Sciatic nerve (tissue), 2 donors: ENCODE data around the gene NSUN7. TPM values are rescaled to one million over a fixed set of nuclear protein-coding genes. Genes with fewer than 3 reads are reported as not detected.
"Not testable (repeated sequence)": the region's sequence is repeated elsewhere in the genome, so short reads cannot be mapped to it uniquely, and the experiment has no call there.

Experiments
- ATAC-seq: fragments of 200-7000 bp; cut with Tn5 transposase; one replicate; pipeline ENCODE4 v1.9.1; 2020; ENCODE audit warnings: mild to moderate bottlenecking, moderate library complexity
- DNase-seq: peaks from one replicate; pipeline ENCODE4 v3.0.0-alpha.2; 2020; ENCODE audit warnings: low spot score
- intact Hi-C: fragments of 100-400 bp; cut with DNase I; formaldehyde crosslinking; loops from one replicate; pipeline ENCODE4 v1.14.2; 2022
- total RNA-seq: library from RNA; stranded (reverse); fragmentation: NEBNext Ultra II Directional; extraction: Animal tissue kit (Norgen Biotek cat#: 25700); gene quantifications from one replicate; pipeline ENCODE4 v1.2.1, GENCODE V29; 2021
- donor health status: DM: no; HTN: no; CAD: no.
- donor health status: DM: no; HTN: no; CAD: no.

NSUN7 gene
- total RNA-seq, 1 donor from 2014 or later: 1.2 TPM

DNA sequence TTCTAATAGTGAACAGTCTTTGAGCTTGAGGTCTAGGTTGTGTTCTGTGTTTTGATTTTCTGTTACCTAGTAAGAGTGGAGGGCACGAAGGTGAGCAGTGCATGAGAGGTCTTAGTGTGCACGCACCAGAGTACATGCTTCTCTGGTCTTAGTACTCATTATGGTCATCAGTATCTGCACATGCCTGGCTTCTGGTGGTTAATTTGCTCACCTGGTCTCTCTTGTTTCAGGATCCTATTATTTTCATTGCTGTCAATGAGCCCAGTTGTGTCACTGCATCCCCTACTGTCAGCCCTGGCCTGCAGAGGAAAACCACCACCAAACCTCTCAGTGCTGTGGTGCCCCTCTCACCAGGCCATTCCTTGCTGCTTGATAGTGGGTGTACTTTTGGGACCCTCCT lies 54.8 kb downstream of the NSUN7 start:
- intact Hi-C loops: no loop called here
- no peak for DNase-seq
- ATAC-seq: no peak

DNA sequence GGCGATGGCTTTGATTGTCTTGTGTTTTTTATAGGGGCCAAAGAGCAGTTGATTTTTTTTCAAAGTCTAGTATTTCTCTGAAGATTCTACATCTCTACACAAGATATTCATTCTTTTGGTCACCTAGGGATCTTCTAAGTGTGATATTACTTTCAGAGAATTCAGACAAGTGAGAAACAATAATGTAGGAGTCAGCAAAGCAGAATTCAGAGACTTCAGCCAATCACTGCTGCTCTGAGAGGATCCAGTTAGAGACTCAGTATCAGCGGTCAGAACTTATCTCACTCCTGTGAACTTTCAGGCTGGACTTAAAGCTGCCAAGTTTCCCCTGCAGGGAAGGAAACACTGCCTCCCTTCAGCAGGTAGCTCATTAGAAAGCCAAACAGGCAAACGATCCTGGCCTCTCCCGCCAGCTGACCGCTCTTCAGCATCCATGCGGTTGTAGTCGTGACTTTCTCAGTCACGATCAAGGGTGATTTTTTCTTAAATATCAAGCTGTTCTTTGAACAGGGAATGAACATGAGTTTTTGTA lies 59.2 kb downstream of the NSUN7 start:
- no peak for ATAC-seq
- intact Hi-C loops: no loop called here

DNA sequence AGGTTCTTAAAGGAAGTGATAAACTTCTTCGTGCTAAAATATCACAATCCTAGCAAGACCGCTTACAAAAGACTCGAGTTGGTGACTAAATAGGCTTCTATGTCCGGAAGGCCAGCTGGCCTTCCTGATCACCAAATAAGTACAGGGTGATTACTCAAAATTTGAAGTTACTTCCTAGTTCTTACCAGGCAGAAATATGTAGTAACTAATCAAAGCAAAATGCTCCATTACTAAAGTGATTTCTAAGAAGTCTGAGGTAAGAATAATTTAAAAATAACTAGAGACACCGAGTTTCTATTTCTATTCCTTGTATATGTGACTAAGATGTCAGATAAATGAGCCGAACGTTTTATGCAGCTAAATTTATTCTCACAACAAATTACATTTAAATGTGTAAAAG lies 62.2 kb downstream of the NSUN7 start:
- no peak for ATAC-seq
- DNase-seq: no peak
- intact Hi-C loops: no loop called here

More for the DNA sequence above, 59.2 kb downstream of the NSUN7 start:
- DNase-seq: no peak

DNA sequence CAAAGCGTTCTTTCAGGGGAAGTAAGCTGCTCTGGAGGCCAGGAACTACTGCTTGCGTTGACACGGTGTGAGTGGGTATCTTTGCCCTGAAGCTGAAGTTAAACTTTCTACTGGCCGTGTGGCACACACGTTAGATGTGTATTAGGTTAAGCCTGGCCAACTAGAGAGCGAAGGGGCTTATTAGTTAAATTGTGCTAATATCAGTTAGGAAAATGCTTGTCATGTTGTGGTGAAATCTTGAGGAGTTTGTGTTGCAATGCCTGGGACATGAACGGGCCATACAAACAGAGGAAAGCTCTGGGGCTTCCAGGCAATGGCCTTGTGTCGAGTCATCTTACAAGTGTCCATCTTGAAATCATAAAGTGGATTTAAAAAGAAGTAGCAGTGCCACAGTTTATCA lies 62.6 kb downstream of the NSUN7 start:
- intact Hi-C loops: no loop called here
- no peak for DNase-seq
- ATAC-seq: no peak

DNA sequence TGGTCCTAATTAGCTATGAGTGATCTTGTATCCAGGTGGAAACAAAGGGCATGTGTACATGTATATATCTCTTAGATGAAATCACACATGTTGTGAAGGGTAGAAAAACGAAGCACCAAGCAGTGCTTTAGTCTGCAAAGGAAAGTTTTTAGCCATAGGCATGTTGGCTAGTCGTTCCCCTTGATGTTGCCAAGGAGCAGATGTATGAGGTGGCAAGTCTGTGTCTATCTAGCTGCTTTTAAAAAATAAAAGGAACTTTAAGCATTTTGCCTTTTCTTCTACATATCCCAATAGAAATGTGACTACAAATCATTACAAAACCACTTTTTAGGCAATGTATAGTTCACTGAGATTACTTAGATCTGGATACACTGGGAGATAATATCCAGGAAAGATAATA lies 63.1 kb downstream of the NSUN7 start:
- intact Hi-C loops: no loop called here
- DNase-seq (no peak), ATAC-seq (no peak)

DNA sequence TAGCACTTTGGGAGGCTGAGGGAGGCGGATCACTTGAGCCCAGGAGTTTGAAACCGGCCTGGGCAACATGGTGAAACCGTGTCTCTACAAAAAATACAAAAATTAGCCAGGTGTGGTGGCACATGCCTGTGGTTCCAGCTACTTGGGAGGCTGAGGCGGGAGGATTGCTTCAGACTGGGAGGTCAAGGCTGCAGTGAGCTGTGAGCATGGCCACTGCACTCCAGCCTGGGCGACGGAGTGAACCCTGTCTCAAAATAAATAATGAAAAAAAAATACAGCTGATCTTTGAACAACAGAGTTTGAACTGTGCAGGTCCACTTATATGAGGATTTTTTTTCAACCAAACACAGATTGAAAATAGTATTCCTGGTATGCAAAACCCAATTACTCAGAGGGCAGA lies 67.4 kb downstream of the NSUN7 start:
- not testable (repeated sequence) for ATAC-seq, DNase-seq

DNA sequence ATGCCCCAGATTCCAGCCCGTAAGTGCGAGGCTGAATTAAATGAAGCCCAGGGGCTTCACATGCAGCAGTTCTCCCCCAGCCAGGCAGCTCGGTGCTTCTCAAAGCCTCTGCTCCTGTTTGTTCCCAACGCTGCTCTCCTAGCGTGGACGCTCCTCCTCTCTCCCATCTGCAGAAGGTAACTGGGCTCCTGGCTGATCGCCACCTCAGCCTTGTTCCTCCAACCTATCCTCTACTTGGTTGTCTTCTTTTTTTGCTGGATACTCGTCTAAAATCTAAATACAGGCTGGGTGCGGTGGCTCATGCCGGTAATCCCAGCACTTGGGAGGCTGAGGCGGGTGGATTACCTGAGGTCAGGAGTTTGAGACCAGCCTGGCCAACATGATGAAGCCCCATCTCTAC lies 70.3 kb downstream of the NSUN7 start:
- intact Hi-C loops: no loop called here
- no peak for DNase-seq
- ATAC-seq: no peak

More for the DNA sequence above, 67.4 kb downstream of the NSUN7 start:
- intact Hi-C loops: not testable (repeated sequence)

DNA sequence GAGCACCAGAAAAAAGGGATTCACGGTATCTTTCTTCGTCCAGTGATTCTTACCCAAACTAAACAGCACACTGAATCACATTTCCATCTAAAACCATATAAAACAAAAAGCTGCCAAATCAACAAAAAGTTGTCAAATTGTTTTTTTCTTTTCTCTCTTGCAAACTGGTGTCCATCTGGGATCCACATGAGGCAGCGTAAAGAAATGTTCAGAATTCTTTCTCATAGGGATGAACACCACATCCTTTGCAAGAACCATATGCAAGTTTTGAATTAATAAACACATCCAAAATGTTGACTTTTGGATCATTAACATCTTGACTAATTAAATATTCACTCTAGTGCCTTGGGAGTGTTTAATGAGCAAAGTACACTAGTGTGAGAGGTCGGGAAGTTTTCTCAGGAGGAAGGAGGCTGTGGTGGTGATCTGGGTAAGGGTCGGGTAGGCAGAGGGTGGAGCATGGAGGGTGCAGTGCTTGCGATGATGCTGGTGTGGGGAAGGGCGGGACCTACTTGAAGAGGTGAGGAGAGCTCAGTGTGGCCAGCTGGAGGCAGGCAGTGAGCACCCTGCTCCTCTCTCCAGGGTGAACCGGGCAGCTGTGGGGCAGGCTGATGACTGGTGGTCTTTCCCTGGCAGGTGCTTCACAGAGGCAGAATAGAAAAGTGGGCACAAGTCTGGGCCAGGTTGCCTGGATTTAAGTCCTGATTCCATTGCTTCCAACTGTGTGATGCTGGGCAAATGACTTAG lies 72.8 kb downstream of the NSUN7 start:
- intact Hi-C loops: no loop called here
- no peak for DNase-seq
- ATAC-seq: no peak

DNA sequence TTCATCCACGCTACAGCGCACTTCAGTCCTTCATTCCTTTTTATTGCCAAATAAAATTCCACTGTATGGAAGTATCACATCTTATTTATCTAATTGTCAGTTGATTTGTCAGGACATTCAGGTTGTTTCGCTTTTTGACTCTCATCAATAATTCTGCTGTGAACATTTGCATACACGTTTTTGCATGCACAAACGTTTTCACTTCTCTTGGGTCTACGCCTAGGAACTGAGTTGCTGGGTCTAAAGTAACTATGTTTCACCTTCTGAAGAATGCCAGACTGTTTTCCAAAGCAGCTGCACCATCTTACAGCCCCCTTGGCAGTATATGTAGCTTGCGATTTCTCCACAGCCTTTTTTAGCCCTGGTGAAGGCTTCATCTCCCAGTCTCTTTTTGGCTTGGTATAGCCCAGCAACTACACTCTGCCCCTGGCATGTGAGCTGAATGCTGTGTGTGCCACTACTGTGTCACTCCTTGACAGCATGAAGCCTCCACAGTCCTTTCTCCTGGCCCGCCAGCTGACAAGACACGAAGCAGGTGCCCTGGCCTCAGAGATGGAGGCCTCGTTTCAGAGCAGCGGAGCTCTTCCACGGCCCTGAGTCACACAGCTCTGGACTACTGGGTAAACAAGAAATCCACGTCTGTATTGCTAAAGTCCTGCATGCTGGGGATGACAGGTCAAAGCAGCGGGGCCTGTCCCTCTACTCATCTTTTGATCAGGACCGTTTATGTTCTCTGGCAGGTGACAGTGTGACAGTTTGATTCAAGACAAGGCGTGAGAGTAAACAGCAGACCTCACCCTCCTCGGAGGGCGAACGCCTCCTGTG lies 75.5 kb downstream of the NSUN7 start:
- no peak for DNase-seq
- no peak for ATAC-seq
- intact Hi-C loops: no loop called here

DNA sequence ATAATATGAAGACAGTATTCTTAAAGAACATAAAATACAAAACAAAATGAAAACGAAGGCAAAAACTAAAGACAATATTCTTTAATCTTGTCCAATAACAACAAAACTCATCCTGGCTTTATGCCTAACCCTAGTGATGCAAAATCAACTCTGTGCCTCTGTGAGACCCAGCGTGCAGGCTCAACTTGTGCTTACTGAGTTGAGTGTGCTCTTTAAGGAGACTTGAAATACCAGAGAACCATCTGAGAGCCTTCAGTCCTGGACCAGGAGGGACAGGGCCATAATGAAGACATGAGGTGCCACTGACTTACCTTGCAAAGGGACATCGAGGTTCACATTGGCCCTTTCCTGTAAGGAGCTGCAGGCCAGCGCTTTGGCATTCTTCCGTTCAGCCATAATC lies 77.1 kb downstream of the NSUN7 start:
- no peak for ATAC-seq
- no peak for DNase-seq
- intact Hi-C loops: no loop called here

DNA sequence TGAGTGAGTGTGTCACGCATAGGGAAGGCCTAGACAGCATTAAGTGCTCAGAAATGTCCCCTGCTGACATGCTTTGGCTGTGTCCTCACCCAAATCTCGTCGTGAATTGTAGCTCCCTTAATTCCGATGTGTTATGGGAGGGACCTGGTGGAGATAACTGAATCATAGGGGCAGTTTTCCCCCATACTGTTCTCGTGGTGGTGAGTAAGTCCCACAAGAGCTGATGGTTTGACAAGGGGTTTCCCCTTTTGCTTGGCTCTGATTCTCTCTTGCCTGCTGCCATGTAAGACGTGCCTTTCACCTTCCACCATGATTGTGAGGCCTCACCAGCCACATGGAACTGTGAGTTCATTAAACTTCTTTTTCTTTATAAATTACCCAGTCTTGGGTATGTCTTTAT lies 78.0 kb downstream of the NSUN7 start:
- intact Hi-C loops: no loop called here
- no peak for ATAC-seq
- no peak for DNase-seq

DNA sequence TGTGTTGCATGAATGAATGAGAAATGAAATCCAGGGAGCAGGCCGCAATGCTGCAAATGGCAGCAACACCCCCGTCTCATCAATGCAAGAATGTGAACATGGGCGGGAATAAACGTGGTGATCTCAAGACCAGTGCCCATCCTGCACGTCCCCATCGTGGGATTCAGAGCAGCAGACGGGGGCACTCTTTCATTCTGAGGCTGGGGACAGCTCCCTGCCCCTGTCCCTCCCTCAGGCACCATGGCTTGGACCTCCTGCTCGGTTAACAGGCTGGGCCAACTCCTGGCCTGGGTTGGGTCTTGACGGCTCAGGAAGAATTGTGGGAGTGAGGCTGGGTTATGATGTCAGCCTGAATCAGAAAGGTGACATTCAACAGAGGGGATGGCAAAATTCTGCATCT lies 78.9 kb downstream of the NSUN7 start:
- no peak for ATAC-seq
- intact Hi-C loops: no loop called here
- DNase-seq: no peak

DNA sequence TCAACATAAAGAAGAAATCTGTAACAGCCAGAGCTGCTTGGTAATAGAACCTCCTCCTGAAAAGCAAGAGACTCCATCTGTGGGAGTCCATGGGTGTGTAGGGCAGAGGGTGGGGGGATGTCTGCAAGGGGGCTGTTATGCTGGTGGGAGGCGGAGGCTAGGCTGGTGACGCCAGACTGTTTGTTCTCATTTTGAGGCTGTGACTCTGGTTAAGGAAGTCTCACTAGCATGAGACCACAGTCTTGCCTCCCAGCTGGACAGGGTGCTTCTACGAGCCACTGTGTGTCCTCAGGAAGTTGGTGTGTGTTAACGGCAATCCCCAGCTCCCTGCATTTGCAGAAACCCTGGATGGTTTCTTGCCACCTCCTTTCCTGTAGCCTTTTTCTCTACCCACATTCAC lies 79.8 kb downstream of the NSUN7 start:
- ATAC-seq (peak; percentile 38), DNase-seq (no peak)
- intact Hi-C loops: no loop called here

DNA sequence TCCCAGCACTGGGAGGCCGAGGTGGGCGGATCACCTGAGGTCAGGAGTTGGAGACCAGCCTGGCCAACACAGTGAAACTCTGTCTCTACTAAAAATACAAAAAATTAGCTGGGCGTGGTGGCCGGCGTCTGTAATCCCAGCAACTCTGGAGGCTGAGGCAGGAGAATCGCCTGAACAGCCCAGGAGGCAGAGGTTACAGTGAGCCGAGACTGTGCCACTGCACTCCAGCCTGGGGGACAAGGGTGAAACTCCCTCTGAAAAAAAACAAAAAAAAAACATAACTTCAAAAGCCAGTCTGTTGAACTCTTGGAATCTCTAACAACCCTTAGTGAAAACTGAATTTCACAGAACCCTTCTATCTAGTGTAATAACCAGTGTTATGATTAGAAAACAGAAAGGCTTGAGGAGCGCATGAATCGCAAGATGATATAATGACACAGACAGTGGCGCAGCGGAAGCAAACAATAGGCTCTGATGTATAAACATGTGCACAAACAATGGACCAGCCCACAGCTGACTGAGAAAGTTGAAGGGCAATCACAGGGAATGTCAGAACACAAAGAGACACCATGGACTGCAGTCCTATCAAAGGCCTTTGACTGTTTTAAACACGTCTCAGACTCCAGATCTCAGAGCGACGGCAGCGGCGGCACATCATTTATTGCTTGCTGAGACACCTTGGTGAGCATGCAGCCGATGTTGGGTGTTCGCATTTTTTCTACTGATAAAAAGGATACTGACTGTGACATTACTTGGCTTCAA lies 81.6 kb downstream of the NSUN7 start:
- intact Hi-C loops: no loop called here
- ATAC-seq (no peak), DNase-seq (no peak)

DNA sequence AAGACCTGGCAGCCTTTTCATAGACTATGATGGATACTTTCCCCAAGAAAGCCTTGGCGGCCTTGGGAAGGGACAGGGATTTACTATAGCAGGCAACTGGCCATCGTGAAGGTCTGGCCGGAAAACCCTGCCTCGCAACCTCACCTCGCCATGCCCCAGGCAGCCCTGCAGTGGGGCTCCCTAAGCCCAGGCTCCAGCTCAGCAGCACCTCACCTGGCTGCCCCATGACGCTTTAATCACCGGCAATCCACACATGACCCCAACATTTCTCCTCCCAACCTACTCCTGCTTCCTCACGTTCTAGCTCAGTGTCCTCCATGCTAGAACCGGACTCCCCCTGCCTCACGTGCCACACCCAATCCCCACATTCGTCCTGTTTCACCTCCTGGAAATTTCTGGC lies 82.4 kb downstream of the NSUN7 start:
- DNase-seq (no peak), ATAC-seq (no peak)
- intact Hi-C loops: no loop called here

DNA sequence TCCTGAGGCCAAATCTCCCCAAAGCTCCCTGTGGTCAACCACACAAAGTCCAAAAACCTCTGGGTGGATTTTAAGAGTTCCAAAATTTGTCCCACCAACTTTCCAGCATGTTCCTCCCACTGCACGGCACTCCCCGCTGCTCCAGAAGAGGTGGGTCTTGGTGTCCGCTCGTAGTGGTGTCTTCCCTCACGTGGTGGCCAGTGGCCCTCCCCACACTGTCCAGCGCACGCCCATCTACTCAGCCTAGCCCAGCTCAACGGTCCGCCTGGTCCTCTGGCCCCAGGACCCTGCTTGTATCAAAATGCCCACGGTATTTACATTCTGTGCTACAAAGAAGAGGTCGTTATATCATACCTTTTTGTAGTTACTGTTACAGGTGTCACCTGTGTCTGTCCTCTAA lies 83.5 kb downstream of the NSUN7 start:
- ATAC-seq: no peak

DNA sequence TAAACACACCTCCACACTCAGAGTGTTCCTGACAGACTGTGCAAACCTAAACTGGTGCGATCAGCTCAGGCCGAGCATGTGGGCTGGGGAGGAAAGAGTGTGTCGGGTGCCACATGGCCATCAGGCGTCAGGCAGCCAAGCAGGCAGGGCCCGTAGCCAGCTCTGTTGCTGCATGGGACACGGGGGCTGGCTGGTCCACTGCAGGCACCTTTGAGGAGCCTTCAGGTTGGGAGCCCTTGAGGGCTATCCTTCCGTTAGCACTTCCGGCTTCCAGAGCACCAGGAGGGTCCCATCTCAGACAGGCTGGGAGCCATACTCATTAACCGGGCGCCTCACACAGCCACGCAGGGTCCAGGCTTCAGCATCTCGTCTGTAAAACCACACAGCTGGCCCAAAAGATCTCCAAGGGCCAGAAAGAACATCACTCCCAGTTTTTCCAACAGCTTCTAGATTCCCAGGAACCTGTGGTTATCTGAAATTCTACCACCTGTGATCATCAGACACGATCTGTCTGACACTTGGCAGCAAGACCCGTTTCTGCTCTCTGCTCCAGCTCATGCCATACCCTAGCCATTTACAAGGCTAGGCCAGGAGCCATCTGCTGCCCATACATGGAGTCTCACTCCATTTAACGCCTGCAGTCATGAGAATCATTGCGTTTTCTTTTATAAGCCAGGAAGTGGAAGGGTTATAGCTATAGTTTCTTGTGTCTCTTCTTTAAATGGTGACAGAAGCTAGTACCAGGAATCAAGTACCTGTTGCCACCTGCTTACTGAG lies 87.5 kb downstream of the NSUN7 start:
- DNase-seq (no peak), ATAC-seq (no peak)
- intact Hi-C loops: no loop called here

More for the DNA sequence above, 83.5 kb downstream of the NSUN7 start:
- DNase-seq: no peak
- intact Hi-C loops: no loop called here

DNA sequence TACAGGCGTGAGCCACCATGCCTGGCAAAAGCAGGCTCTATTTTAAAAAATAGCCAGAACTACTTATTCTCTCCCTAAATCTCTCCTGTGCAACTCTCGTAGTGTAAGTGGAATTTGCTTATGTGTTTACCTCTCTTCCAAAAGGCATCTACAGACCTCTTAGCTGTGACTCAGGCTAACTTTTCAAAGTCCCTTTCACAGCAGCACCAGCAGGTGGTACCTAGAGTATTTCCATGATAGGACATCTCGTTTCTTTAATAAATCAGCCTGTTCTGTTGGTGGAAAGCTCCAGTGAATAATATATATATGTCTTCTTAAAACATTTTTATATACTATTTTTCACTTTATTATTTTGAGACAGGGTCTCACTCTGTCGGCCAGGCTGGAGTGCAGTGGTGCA lies 89.0 kb downstream of the NSUN7 start:
- DNase-seq (no peak), ATAC-seq (no peak)
- intact Hi-C loops: no loop called here
